Esophagus squamous epithelium (tissue), 4 donors: ENCODE results near the gene SCYGR2.

Experiments used
- POLR2A ChIP-seq, 4 donors: fragments of 450-650 bp; IDR thresholded peaks; one replicate each; pipeline ENCODE4 v1.6.1; 2017; ENCODE audit warnings: antibody characterized with exemption in 4 of 4, mild to moderate bottlenecking in 4 of 4, moderate library complexity in 3 of 4
- TF ChIP-seq, protein P1 (sequence below), 6 experiments: fragments of 450-650 bp in 4 of 6; fragments of 200-600 bp in 2 of 6; sonication (generic) in 2 of 6; IDR thresholded peaks; one replicate each; pipeline ENCODE4 v1.5.1; 2016 to 2019; ENCODE audit warnings: antibody characterized with exemption in 6 of 6, mild to moderate bottlenecking in 4 of 6, moderate library complexity in 4 of 6

DNA sequence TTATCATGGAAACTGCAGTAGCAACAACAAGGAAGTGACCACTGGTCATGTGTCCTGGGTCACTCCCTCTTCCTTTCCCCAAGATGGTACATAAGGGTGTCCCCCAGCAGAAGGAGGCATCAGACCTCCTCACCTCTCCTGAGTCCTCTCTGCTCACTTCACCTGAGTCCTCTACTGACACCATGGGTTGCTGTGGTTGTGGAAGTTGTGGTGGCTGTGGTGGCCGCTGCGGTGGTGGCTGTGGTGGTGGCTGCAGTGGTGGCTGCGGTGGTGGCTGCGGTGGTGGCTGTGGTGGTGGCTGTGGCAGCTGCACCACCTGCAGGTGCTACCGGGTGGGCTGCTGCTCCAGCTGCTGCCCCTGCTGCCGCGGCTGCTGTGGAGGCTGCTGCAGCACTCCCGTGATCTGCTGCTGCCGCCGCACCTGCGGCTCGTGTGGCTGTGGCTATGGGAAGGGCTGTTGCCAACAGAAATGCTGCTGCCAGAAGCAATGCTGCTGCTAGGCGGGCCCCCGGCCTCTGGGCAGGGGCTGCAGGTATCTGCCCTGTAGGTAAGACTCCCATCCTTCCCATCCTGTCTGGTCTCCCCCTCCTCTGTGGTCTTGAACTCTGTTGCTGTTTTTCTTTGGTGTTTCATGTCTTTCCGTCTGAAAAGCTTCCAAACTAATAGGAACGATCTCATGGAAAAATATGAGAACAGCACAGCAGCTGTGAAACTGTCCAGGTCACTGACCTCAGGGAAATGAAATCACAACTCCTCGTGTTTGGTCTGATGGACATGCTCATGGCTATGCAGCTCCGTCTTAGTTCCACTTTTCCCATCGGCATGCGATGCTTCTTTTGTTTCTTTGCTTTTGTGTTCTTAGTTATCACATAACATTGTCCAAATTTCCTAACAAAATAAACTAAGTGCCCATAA lies 18.9 kb downstream of the SCYGR2 start, which contains the start of gene SCYGR4:
- no peak for TF ChIP-seq POLR2A (IDR thresholded peaks at IDR 0.05)
- TF ChIP-seq, protein P1, sequence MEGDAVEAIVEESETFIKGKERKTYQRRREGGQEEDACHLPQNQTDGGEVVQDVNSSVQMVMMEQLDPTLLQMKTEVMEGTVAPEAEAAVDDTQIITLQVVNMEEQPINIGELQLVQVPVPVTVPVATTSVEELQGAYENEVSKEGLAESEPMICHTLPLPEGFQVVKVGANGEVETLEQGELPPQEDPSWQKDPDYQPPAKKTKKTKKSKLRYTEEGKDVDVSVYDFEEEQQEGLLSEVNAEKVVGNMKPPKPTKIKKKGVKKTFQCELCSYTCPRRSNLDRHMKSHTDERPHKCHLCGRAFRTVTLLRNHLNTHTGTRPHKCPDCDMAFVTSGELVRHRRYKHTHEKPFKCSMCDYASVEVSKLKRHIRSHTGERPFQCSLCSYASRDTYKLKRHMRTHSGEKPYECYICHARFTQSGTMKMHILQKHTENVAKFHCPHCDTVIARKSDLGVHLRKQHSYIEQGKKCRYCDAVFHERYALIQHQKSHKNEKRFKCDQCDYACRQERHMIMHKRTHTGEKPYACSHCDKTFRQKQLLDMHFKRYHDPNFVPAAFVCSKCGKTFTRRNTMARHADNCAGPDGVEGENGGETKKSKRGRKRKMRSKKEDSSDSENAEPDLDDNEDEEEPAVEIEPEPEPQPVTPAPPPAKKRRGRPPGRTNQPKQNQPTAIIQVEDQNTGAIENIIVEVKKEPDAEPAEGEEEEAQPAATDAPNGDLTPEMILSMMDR (IDR thresholded peaks at IDR 0.05), result no peak
